DOHH2 (cell line): ENCODE data around the gene ZNF264.

Source experiments
- H3F3A ChIP-seq: fragments of 200-600 bp; sonication (generic), shearing (Covaris generic); 2 replicates; pipeline ENCODE4 v1.6.0; 2016; ENCODE audit warnings: antibody characterized with exemption, mild to moderate bottlenecking; ENCODE audit not compliant: control insufficient read depth, insufficient read depth
- H3K27ac ChIP-seq: fragments of 200-600 bp; sonication (generic); 2 replicates; pipeline ENCODE4 v1.5.1; 2014; ENCODE audit warnings: low read depth, mild to moderate bottlenecking, low read length, moderate library complexity
- H3K27me3 ChIP-seq: fragments of 200-600 bp; sonication (generic); 2 replicates; pipeline ENCODE4 v1.6.1; 2014; ENCODE audit warnings: mild to moderate bottlenecking, low read length, mixed read lengths; ENCODE audit not compliant: control insufficient read depth
- H3K36me3 ChIP-seq: fragments of 200-600 bp; sonication (generic); 2 replicates; pipeline ENCODE4 v1.6.1; 2014; ENCODE audit warnings: mild to moderate bottlenecking, low read length, moderate library complexity, mixed read lengths; ENCODE audit not compliant: control insufficient read depth
- H3K4me1 ChIP-seq: fragments of 200-600 bp; sonication (generic); 2 replicates; pipeline ENCODE4 v1.6.1; 2014; ENCODE audit warnings: mild to moderate bottlenecking, low read length, mixed read lengths; ENCODE audit not compliant: control insufficient read depth
- H3K4me2 ChIP-seq: fragments of 200-600 bp; sonication (generic); 2 replicates; pipeline ENCODE4 v1.6.0; 2014; ENCODE audit warnings: mild to moderate bottlenecking, low read length, moderate library complexity
- H3K4me3 ChIP-seq: fragments of 200-600 bp; sonication (generic); 2 replicates; pipeline ENCODE4 v1.5.1; 2014; ENCODE audit warnings: mild to moderate bottlenecking, low read length, mixed read lengths
- H3K79me2 ChIP-seq: fragments of 200-600 bp; sonication (generic); 2 replicates; pipeline ENCODE4 v1.6.1; 2014; ENCODE audit warnings: mild to moderate bottlenecking, low read length, mixed read lengths; ENCODE audit not compliant: control insufficient read depth
- H3K9me2 ChIP-seq: fragments of 200-600 bp; sonication (generic); replicated peaks from 2 replicates; pipeline ENCODE4 v1.6.1; 2014; ENCODE audit warnings: mild to moderate bottlenecking, low read length, mixed read lengths; ENCODE audit not compliant: control insufficient read depth
- H3K9me3 ChIP-seq: fragments of 200-600 bp; sonication (generic); 2 replicates; pipeline ENCODE4 v1.6.1; 2014; ENCODE audit warnings: antibody characterized with exemption, low read length, mixed read lengths; ENCODE audit not compliant: control insufficient read depth, insufficient read depth
- H4K20me1 ChIP-seq: fragments of 200-600 bp; sonication (generic); 2 replicates; pipeline ENCODE4 v1.6.0; 2014; ENCODE audit warnings: low read depth, mild to moderate bottlenecking, antibody characterized with exemption, low read length, moderate library complexity; ENCODE audit not compliant: control insufficient read depth, insufficient read depth
- EZH2phosphoT487 ChIP-seq: fragments of 200-600 bp; sonication (generic); IDR thresholded peaks from 2 replicates; pipeline ENCODE4 v1.6.1; 2017; ENCODE audit warnings: borderline replicate concordance, mild to moderate bottlenecking, antibody characterized with exemption, low read length, moderate library complexity, mixed read lengths
- TF ChIP-seq, protein P1 (sequence below): fragments of 200-600 bp; sonication (generic); IDR thresholded peaks from one replicate; pipeline ENCODE4 v1.5.1; 2014; ENCODE audit warnings: antibody characterized with exemption, mild to moderate bottlenecking, low read depth, low read length; ENCODE audit not compliant: poor library complexity, severe bottlenecking

ZNF264 gene

DNA sequence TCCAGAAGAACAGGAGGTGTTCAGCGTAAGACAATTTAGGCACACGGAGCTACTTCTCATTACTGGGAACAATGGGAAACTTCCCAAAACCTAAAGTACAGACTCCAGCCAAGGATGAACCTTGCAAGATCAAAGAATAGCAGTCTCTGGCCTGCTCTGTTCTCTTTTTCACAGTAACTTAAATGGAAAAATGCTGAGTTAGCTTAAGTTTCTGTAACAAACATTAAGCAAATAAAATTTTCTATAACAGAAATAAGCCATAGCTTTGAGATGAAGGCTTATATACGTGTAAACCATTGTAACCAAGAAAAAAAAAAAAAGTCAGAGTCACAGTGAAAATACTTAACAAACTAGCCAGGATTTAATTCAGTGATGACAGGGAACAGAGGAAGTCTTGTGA lies 70.7 kb downstream of the ZNF264 start:
- TF ChIP-seq, protein P1, sequence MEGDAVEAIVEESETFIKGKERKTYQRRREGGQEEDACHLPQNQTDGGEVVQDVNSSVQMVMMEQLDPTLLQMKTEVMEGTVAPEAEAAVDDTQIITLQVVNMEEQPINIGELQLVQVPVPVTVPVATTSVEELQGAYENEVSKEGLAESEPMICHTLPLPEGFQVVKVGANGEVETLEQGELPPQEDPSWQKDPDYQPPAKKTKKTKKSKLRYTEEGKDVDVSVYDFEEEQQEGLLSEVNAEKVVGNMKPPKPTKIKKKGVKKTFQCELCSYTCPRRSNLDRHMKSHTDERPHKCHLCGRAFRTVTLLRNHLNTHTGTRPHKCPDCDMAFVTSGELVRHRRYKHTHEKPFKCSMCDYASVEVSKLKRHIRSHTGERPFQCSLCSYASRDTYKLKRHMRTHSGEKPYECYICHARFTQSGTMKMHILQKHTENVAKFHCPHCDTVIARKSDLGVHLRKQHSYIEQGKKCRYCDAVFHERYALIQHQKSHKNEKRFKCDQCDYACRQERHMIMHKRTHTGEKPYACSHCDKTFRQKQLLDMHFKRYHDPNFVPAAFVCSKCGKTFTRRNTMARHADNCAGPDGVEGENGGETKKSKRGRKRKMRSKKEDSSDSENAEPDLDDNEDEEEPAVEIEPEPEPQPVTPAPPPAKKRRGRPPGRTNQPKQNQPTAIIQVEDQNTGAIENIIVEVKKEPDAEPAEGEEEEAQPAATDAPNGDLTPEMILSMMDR: no peak
- no peak for TF ChIP-seq EZH2phosphoT487
- H3K4me3 ChIP-seq: no peak overlapping the region
- H3K4me1 ChIP-seq: no peaks in the 10 kb centered on the region
- H3K27ac ChIP-seq: no peak overlapping the region
- H3K9me3 ChIP-seq: peaks cover 3% of the 10 kb centered on the region; the same call in 1 of the 2 replicates
- no peaks in the 10 kb centered on the region for H4K20me1 ChIP-seq
- no peaks in the 10 kb centered on the region for H3K9me2 ChIP-seq
- H3K4me2 ChIP-seq: no peak overlapping the region
- H3K36me3 ChIP-seq: no peaks in the 10 kb centered on the region
- no peaks in the 10 kb centered on the region for H3K79me2 ChIP-seq
- no peaks in the 10 kb centered on the region for H3K27me3 ChIP-seq
- no peaks in the 10 kb centered on the region for H3F3A ChIP-seq

DNA sequence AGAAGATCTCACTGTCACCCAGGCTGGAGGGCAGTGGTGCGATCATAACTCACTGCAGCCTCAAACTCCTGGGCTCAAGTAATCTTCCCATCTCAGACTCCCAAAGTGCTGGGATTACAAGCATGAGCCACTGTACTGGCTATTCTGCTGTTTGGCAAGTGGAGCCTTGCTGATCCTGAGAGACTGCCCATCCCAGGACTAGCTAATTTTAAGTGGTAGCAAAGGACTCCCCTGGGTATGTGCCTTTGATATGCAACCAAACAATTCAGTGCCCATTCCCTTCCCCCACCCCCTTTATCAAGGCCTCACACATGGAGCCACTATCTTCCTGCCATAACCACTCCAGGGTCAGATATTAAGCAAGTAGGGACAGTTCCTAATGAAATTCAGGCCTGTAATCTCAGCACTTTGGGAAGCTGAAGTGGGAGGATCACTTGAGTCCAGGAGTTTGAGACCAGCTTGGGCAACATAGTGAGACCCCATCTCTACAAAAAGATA lies 72.0 kb downstream of the ZNF264 start:
- H3K79me2 ChIP-seq: no peaks in the 10 kb centered on the region
- H3K27ac ChIP-seq: no peak overlapping the region
- peaks cover 3% of the 10 kb centered on the region; the same call in 1 of the 2 replicates for H3K9me3 ChIP-seq
- no peaks in the 10 kb centered on the region for H3K36me3 ChIP-seq
- H3K4me2 ChIP-seq: no peak overlapping the region
- H3K9me2 ChIP-seq: no peaks in the 10 kb centered on the region
- H3F3A ChIP-seq: no peaks in the 10 kb centered on the region
- no peaks in the 10 kb centered on the region for H3K27me3 ChIP-seq
- H3K4me3 ChIP-seq: no peak overlapping the region
- H3K4me1 ChIP-seq: no peaks in the 10 kb centered on the region
- TF ChIP-seq, protein P1: no peak
- no peak for TF ChIP-seq EZH2phosphoT487
- no peaks in the 10 kb centered on the region for H4K20me1 ChIP-seq

DNA sequence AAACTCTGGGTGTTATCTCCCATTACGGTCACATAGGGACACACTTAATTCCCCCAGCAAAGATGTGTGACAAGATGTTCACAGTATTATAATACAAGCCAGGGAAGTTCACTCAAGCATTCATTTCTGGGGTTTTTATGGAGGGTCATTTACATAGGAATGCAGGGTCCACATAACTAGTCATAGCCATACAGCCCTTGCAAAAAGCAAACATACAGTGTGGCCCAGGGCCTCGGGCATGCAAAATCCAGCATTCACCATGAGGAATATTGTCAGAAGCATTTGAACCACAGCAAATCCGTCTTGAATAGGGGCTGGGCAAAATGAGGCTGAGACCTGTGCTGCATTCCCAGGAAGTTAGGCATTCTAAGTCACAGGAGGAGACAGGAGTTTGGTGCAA lies 76.0 kb downstream of the ZNF264 start:
- Histone ChIP-seq H3K4me2 (no peak overlapping the region), H3K9me2 (no peaks in the 10 kb centered on the region), H3F3A (no peaks in the 10 kb centered on the region), H3K4me1 (no peaks in the 10 kb centered on the region), H3K27me3 (no peaks in the 10 kb centered on the region), H4K20me1 (no peaks in the 10 kb centered on the region), H3K27ac (no peak overlapping the region), H3K9me3 (no peaks in the 10 kb centered on the region; the same call in 1 of the 2 replicates), H3K79me2 (no peaks in the 10 kb centered on the region), H3K36me3 (no peaks in the 10 kb centered on the region), H3K4me3 (no peak overlapping the region)
- TF ChIP-seq EZH2phosphoT487: no peak
- TF ChIP-seq, protein P1: no peak
